Large intestine (tissue), 3 donors: Measurements from ENCODE around the gene CCDC85C. TPM values are rescaled to one million over a fixed set of nuclear protein-coding genes. Genes with fewer than 3 reads are reported as not detected.

Experiments used
- DNase-seq, 2 donors: peaks; one replicate each; pipeline versions ENCODE4 v3.0.0 to v3.0.0-alpha.2; 2013
- H3K27ac ChIP-seq: one replicate; pipeline ENCODE4 v1.5.1; 2013; ENCODE audit warnings: low read length
- H3K27me3 ChIP-seq: 2 replicates; pipeline ENCODE4 v1.6.1; 2013; ENCODE audit warnings: low read length; ENCODE audit not compliant: control insufficient read depth, insufficient read depth
- H3K36me3 ChIP-seq: 2 replicates; pipeline ENCODE4 v1.6.1; 2013; ENCODE audit warnings: low read length; ENCODE audit not compliant: control insufficient read depth, insufficient read depth
- H3K4me1 ChIP-seq: one replicate; pipeline ENCODE4 v1.6.1; 2013; ENCODE audit warnings: low read length; ENCODE audit not compliant: control insufficient read depth, insufficient read depth
- H3K4me3 ChIP-seq: one replicate; pipeline ENCODE4 v1.5.1; 2013; ENCODE audit warnings: low read length
- H3K9me3 ChIP-seq: one replicate; pipeline ENCODE4 v1.6.1; 2013; ENCODE audit warnings: mild to moderate bottlenecking, low read depth, low read length, moderate library complexity; ENCODE audit not compliant: control insufficient read depth
- WGBS: methylation state at CpG from one replicate; pipeline ENCODE4 v1.1.5; 2013; ENCODE audit warnings: low lambda C conversion rate; ENCODE audit not compliant: insufficient coverage; 5-methylcytosine and 5-hydroxymethylcytosine counted together
- polyA plus RNA-seq: library from polyadenylated mRNA; unstranded; fragments of 120-200 nt; gene quantifications from one replicate; pipeline ENCODE4 v1.2.1, GENCODE V29; 2013

Gene CCDC85C
- polyA plus RNA-seq, 1 donor: 28.5 TPM

DNA sequence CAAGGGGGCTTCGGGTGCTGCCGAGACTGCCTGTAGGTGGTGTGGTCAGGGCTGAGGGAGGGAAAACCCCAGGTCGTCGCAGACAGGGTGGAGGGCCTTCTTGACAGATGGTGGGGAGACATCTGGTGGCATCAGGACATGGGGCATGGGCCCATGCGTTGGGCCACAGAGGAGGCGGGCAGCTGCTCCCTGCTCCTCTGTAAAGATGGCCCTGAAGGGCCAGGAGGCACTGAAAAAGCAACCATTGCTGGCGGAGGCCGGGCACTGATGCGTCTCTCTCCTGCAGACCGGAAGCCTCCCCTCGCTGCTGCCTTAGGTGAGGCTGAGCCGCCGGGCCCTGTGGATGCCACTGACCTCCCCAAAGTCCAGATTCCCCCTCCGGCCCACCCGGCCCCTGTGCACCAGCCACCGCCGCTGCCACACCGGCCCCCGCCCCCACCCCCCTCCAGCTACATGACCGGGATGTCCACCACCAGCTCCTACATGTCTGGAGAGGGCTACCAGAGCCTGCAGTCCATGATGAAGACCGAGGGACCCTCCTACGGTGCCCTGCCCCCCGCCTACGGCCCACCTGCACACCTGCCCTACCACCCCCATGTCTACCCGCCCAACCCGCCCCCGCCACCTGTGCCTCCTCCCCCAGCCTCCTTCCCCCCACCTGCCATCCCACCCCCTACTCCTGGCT is 94.0 kb downstream of the CCDC85C start:
- no peaks in the 10 kb centered on the region for H3K9me3 ChIP-seq
- peaks cover 89% of the 10 kb centered on the region for H3K36me3 ChIP-seq
- WGBS: no CpG with 5 or more reads among the region's 27 CpGs
- H3K27me3 ChIP-seq: no peaks in the 10 kb centered on the region
- no peak for DNase-seq
- peaks cover 2% of the 10 kb centered on the region for H3K4me1 ChIP-seq
- H3K27ac ChIP-seq: no peak overlapping the region
- H3K4me3 ChIP-seq: no peak overlapping the region

DNA sequence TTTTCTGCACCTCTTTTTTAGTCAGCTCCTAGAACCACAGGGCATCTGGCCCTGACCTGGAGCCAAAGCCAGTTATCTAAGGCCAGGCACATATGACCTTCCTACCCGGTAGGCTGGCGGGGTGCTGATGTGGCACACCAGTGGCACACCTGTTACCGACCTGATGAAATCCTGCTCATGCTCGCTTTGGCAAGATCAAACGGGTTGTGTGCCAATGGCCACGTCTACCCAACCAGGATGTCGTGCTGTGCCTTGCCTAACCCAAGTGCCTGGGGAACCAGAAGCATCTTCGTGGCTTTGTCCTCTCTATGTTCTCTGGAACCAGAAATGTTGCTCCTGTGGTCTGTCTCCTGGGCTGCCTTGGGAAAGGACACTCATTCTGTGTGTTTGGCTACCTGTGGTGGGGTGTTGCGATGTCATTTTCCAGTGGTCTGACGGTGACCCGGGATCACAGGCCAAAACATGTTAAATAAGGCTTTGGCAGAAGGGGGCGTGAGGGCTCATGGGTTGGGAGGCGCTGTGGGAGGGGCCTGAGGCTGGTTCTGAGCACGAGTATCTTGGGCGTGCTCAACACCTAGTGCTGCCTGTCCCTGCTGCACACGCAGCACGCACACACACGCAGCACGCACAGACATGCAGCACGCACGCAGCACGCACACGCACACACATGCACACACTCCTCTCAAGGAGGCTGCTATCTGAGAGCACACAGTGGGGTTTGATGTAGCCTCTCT is 94.9 kb downstream of the CCDC85C start:
- H3K9me3 ChIP-seq: no peaks in the 10 kb centered on the region
- H3K4me1 ChIP-seq: peaks cover 2% of the 10 kb centered on the region
- H3K27me3 ChIP-seq: no peaks in the 10 kb centered on the region
- peaks cover 87% of the 10 kb centered on the region for H3K36me3 ChIP-seq
- no peak for DNase-seq
- no CpG with 5 or more reads among the region's 23 CpGs for WGBS
- H3K4me3 ChIP-seq: no peak overlapping the region
- H3K27ac ChIP-seq: no peak overlapping the region

DNA sequence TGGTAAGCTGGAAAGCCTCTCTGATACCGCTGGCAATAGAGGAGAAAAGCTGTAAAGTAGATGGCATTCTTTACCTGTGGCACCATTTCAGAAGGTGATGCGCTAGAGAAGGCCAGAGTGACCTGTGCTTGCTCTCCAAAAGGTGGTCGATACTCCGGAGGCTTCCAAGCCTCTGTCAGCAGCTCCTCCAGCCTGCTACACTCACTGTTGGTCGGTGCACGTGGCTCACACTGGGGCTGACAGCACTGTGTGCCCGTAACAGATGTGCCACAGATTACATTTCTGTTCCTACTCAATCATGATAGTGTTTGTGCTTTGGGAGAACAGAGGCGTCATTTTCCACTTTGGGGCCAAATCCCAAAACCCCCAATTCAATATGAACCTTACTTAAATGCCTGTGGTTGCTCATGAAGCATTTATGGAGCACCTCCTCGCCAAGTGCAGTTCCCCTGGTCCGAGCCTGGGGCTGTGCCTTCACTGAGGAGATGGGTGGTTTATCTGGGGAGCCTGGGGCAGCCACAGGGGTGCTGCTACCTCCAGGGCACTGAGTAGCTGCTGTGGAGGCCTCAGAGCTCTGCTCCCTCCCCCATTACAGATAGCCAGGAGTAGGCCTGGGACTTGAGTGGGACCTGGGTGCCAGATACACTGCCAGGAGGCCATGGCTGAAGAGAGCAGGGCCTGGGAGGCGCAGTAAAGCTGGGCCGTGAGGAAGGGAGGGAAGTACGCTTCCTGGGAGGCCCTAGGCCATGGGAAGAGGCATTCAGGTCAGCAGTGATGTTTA is 96.0 kb downstream of the CCDC85C start:
- no peaks in the 10 kb centered on the region for H3K9me3 ChIP-seq
- DNase-seq: no peak
- no peak overlapping the region for H3K27ac ChIP-seq
- WGBS: 100% methylated on average over 1 of the region's 13 CpGs
- no peak overlapping the region for H3K4me3 ChIP-seq
- H3K27me3 ChIP-seq: no peaks in the 10 kb centered on the region
- H3K36me3 ChIP-seq: peaks cover 87% of the 10 kb centered on the region
- H3K4me1 ChIP-seq: peaks cover 2% of the 10 kb centered on the region

DNA sequence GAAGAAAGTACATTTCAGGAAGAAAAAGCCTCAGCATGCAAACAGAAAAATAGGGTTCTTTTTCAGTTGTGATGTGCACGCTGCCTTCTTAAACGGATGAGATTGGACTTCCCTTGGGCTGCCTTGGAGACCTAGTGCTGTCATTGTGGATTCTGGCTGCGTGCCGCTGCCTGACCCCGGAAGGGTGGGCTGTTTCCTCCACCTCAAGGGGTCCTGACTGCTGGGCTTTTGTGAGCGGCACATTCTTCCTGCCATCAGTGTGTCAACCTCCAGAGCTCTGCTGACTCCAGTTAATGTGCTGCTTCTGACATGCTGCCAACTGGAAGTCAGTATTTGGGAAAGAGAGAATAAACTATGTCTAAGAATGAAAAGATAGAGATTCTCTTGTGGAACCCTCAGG is 97.7 kb downstream of the CCDC85C start:
- no CpG with 5 or more reads among the region's 6 CpGs for WGBS

DNA sequence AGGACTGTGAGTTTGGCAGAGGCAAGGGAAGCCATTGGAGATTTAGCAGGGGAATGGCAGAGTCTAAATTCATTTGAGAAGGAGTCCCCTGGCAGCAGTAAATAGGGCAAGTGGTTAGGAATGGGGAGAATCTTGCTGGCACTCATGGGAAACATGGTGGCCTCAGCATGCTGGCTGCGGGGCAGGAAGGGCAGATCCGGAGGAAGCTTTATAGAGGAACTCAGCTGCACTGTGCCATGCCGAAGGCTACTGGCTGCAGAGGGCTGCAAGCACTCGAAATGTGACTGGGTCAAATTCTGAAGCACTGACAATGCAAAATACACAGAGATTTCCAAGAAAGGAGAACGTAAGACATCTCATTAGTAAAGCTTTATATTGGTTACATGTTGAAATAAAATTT is 98.9 kb downstream of the CCDC85C start:
- 86% methylated on average over 1 of the region's 5 CpGs for WGBS
- Histone ChIP-seq H3K27me3 (no peaks in the 10 kb centered on the region), H3K36me3 (peaks cover 91% of the 10 kb centered on the region), H3K9me3 (no peaks in the 10 kb centered on the region), H3K27ac (no peak overlapping the region), H3K4me1 (no peaks in the 10 kb centered on the region), H3K4me3 (no peak overlapping the region)
- no peak for DNase-seq

More for the DNA sequence above, 97.7 kb downstream of the CCDC85C start:
- Histone ChIP-seq H3K4me3 (no peak overlapping the region), H3K4me1 (no peaks in the 10 kb centered on the region), H3K27ac (no peak overlapping the region), H3K9me3 (no peaks in the 10 kb centered on the region), H3K36me3 (peaks cover 88% of the 10 kb centered on the region), H3K27me3 (no peaks in the 10 kb centered on the region)
- no peak for DNase-seq

DNA sequence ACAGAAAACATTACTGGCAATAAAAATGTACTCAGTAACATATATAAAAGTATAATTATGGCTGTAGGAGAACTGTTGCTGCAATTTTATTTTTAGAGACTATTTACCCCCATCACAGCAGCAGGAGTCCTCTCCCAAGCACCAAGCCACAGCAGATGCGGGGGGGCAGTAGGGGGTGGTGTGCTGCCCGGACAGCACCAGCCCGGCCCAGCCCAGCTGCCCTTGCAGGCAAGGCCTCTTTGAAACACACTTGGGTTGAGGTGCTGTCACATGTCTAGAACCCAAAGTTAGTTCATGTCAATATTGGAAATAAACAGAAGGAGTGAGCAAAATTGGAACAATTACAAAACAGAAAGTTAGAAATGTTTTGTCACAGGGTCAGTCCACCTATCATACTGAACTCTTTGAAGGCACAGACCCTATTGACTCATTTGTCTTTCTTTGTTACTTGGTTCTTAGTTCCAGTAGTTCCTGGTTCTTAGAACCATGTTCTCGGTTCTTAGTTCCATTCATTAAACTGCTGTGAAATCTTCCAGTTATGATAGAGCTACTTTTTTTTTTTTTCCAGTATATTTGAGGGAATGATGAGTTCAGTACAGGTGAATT is 100.1 kb downstream of the CCDC85C start:
- no peaks in the 10 kb centered on the region for H3K4me1 ChIP-seq
- no peaks in the 10 kb centered on the region for H3K27me3 ChIP-seq
- no peak overlapping the region for H3K4me3 ChIP-seq
- H3K27ac ChIP-seq: no peak overlapping the region
- WGBS: 100% methylated on average over 1 of the region's 4 CpGs
- no peak for DNase-seq
- H3K36me3 ChIP-seq: peaks cover 88% of the 10 kb centered on the region
- no peaks in the 10 kb centered on the region for H3K9me3 ChIP-seq

DNA sequence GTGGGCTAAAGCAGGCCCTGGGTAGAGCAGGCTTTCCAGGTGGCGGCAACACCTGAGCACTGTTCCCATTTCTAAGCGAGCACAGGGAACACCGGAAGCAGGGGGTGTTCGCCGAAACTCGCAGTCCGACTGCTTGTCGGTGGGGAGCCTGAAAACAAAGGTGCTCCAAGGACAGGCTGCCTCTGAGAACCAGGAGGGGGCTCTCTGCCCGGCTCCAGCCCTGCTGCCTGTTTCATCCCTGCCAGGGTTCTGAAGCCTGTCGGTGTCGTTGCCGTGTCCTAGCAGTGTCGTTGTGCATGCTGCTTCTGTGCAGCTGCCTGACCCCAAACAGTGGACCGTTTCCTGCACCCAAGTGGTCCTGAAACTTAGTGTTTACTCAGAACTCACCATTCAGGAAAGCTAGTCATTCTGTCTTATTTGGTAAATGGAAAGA is 101.0 kb downstream of the CCDC85C start:
- WGBS: no CpG with 5 or more reads among the region's 14 CpGs
- Histone ChIP-seq H3K27ac (no peak overlapping the region), H3K4me1 (no peaks in the 10 kb centered on the region), H3K4me3 (no peak overlapping the region), H3K9me3 (no peaks in the 10 kb centered on the region), H3K36me3 (peaks cover 88% of the 10 kb centered on the region), H3K27me3 (no peaks in the 10 kb centered on the region)
- no peak for DNase-seq

DNA sequence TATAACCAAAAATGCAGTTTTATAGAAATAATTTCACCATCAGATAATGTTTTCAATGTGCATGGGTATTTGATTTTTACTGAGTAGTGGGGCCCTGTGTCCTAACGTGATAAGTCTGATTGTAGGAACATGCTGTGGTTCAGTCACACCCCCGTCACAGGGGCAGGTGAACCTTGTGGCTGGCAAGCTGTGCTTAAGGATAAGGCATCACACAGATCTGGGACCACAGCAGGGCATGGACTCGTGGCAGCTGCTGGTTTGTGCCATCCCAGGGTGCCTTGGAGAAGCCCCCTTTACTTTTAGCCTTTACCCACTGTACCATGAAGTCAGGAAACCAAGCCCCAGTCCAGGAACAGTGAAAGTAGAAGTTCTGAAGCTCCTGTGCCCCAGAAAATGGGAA is 106.1 kb downstream of the CCDC85C start:
- DNase-seq: no peak
- H3K27me3 ChIP-seq: no peaks in the 10 kb centered on the region
- H3K9me3 ChIP-seq: no peaks in the 10 kb centered on the region
- H3K27ac ChIP-seq: no peak overlapping the region
- no peaks in the 10 kb centered on the region for H3K4me1 ChIP-seq
- WGBS: no CpG with 5 or more reads among the region's 3 CpGs
- peaks cover 86% of the 10 kb centered on the region for H3K36me3 ChIP-seq
- H3K4me3 ChIP-seq: no peak overlapping the region

DNA sequence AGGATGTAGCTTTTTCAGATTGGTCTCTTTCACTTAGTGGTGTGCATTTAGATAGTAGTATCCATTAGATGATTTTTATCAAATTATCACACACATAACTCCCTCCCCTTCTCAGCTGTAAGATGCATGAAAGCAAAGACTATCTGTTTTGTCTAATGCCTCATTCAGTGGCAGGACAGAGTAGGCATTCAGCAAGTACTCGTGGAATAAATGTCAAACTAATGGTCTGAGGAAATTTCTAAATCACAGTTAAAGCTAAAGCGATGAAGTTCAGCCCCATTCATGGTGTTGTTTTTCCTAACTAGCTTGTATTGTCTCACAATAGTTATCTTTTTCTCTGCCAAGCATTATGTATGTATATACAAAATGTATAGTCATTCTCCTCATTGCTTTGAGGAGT is 106.7 kb downstream of the CCDC85C start:
- no peaks in the 10 kb centered on the region for H3K9me3 ChIP-seq
- no peaks in the 10 kb centered on the region for H3K4me1 ChIP-seq
- H3K36me3 ChIP-seq: peaks cover 84% of the 10 kb centered on the region
- H3K4me3 ChIP-seq: no peak overlapping the region
- no peaks in the 10 kb centered on the region for H3K27me3 ChIP-seq
- no CpG with 5 or more reads among the region's 2 CpGs for whole genome bisulfite sequencing
- no peak overlapping the region for H3K27ac ChIP-seq
- no peak for DNase-seq

DNA sequence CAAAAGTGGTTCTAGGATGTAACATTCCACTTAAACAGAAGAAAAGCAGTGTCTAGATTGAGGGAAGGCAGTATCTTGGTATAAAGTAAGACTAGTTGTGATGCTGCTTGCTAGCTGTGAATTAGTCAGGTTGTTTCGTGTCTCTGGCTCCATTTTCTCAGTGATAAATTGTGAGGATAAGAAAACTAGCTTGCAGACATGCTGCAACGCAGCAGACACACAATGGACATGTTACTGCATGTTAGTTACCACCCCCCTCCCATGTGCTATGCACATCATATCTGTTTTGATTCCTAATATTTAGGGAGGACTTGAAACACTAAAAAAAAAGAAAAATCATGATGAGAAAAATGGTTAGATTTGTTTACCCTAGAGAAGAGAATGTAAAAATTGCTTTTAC is 119.9 kb downstream of the CCDC85C start:
- no peak overlapping the region for H3K27ac ChIP-seq
- H3K4me3 ChIP-seq: no peak overlapping the region
- peaks cover 2% of the 10 kb centered on the region for H3K4me1 ChIP-seq
- DNase-seq: no peak
- WGBS: 60% methylated on average over 1 of the region's 2 CpGs
- H3K27me3 ChIP-seq: no peaks in the 10 kb centered on the region
- no peaks in the 10 kb centered on the region for H3K36me3 ChIP-seq
- no peaks in the 10 kb centered on the region for H3K9me3 ChIP-seq
